T-helper 17 cell (primary cell): ENCODE measurements around the gene CCL21. TPM values are rescaled to one million over a fixed set of nuclear protein-coding genes. Genes with fewer than 3 reads are reported as not detected.

ENCODE experiments used
- total RNA-seq, 4 donors: library from RNA in 2 of 4; stranded (reverse) in 2 of 4; gene quantifications; one replicate each; pipeline ENCODE4 v1.2.3 and lab custom pipeline; 2022 to 2026

Gene CCL21
- total RNA-seq, 2 donors from 2014 or later, result not detected

Other genes with a start within 250 kb of the CCL21 start
- 1 to 10 TPM in 1 of 2 donors, not detected in 1; 1.4 TPM for gene ENHO, start 187.1 kb downstream of the CCL21 start, total RNA-seq
- gene CNTFR, start 120.4 kb downstream of the CCL21 start, total RNA-seq, result not detected
- gene RPP25L, start 98.0 kb downstream of the CCL21 start, total RNA-seq, result 1 to 10 TPM; 8.3 to 9.0 TPM
- gene DCTN3, start 89.6 kb downstream of the CCL21 start, total RNA-seq, result 10 to 100 TPM; 76.4 to 82.4 TPM
- under 1 TPM in 1 of 2 donors, not detected in 1; 0.27 TPM for gene ARID3C, start 81.1 kb downstream of the CCL21 start, total RNA-seq
- gene SIGMAR1, start 72.3 kb downstream of the CCL21 start, total RNA-seq, result 10 to 100 TPM; 30.2 to 39.4 TPM
- 100 to 1,000 TPM; 155 to 208 TPM for gene GALT, start 63.5 kb downstream of the CCL21 start, total RNA-seq
- gene IL11RA, start 58.0 kb downstream of the CCL21 start, total RNA-seq, result 100 to 1,000 TPM; 168 to 195 TPM
- gene CCL27, start 47.5 kb downstream of the CCL21 start, total RNA-seq, result not detected
- gene CCL19, start 18.9 kb downstream of the CCL21 start, total RNA-seq, result not detected
- not detected for gene PHF24, start 248.1 kb upstream of the CCL21 start, total RNA-seq